Neural cell (in vitro differentiated cells): ENCODE measurements around the gene RMP24.

Experiments
- H2AFZ ChIP-seq: fragments of 200-600, 300-800 bp; sonication (generic), shearing (Covaris generic); 2 replicates; pipeline ENCODE4 v1.6.0; 2014; ENCODE audit warnings: low read depth, mild to moderate bottlenecking, antibody characterized with exemption, low read length, moderate library complexity
- H3F3A ChIP-seq: fragments of 200-600 bp; shearing (Covaris generic); 2 replicates; pipeline ENCODE4 v1.6.1; 2016; ENCODE audit warnings: mild to moderate bottlenecking, moderate library complexity, mixed read lengths, antibody characterized with exemption, low read length; ENCODE audit not compliant: insufficient read depth, poor library complexity, severe bottlenecking
- H3K27ac ChIP-seq: fragments of 200-600, 300-800 bp; sonication (generic), shearing (Covaris generic); 2 replicates; pipeline ENCODE4 v1.5.1; 2014; ENCODE audit warnings: mild to moderate bottlenecking, low read length, moderate library complexity
- H3K27me3 ChIP-seq: fragments of 300-800, 200-600 bp; sonication (generic), shearing (Covaris generic); 2 replicates; pipeline ENCODE4 v1.6.0; 2014; ENCODE audit warnings: mild to moderate bottlenecking, low read depth, low read length, moderate library complexity; ENCODE audit not compliant: insufficient read depth
- H3K36me3 ChIP-seq: fragments of 300-800, 200-600 bp; sonication (generic), shearing (Covaris generic); 2 replicates; pipeline ENCODE4 v1.5.1; 2014; ENCODE audit warnings: mild to moderate bottlenecking, antibody characterized with exemption, low read length, moderate library complexity; ENCODE audit not compliant: insufficient read depth
- H3K4me2 ChIP-seq: fragments of 300-800, 200-600 bp; sonication (generic), shearing (Covaris generic); 2 replicates; pipeline ENCODE4 v1.6.0; 2014; ENCODE audit warnings: mild to moderate bottlenecking, low read length
- H3K4me3 ChIP-seq: fragments of 300-800, 200-600 bp; sonication (generic), shearing (Covaris generic); 2 replicates; pipeline ENCODE4 v1.5.1; 2014; ENCODE audit warnings: mild to moderate bottlenecking, low read length, moderate library complexity
- H3K79me2 ChIP-seq: fragments of 200-600 bp; shearing (Covaris generic); replicated peaks from 2 replicates; pipeline ENCODE4 v1.6.0; 2014; ENCODE audit warnings: mild to moderate bottlenecking, low read length, moderate library complexity; ENCODE audit not compliant: insufficient read depth
- H3K9ac ChIP-seq: fragments of 300-800, 200-600 bp; sonication (generic), shearing (Covaris generic); 2 replicates; pipeline ENCODE4 v1.6.1; 2016; ENCODE audit warnings: mild to moderate bottlenecking, low read length, mixed read lengths
- H3K9me2 ChIP-seq: fragments of 200-600 bp; shearing (Covaris generic); 2 replicates; pipeline ENCODE4 v1.6.1; 2016; ENCODE audit warnings: mild to moderate bottlenecking, low read length, mixed read lengths; ENCODE audit not compliant: insufficient read depth
- H3K9me3 ChIP-seq: fragments of 200-600, 300-800 bp; sonication (generic), shearing (Covaris generic); 2 replicates; pipeline ENCODE4 v1.6.1; 2016; ENCODE audit warnings: mild to moderate bottlenecking, mixed run types, low read length, moderate library complexity, mixed read lengths
- H4K20me1 ChIP-seq: fragments of 200-600 bp; shearing (Covaris generic); 2 replicates; pipeline ENCODE4 v1.6.1; 2016; ENCODE audit warnings: mild to moderate bottlenecking, mixed run types; ENCODE audit not compliant: insufficient read depth
- CTCF ChIP-seq: fragments of 450-650 bp; IDR thresholded peaks from 2 replicates; pipeline ENCODE4 v1.5.1; 2014; ENCODE audit warnings: antibody characterized with exemption, mild to moderate bottlenecking, moderate library complexity; ENCODE audit not compliant: poor library complexity, severe bottlenecking
- EP300 ChIP-seq: fragments of 450-650 bp; conservative IDR thresholded peaks from 2 replicates; pipeline ENCODE4 v1.6.1; 2014; ENCODE audit warnings: antibody characterized with exemption, mild to moderate bottlenecking, moderate library complexity; ENCODE audit not compliant: poor library complexity, severe bottlenecking
- EZH2 ChIP-seq: fragments of 200-600, 300-800 bp; shearing (Covaris generic), sonication (generic); IDR thresholded peaks from 2 replicates; pipeline ENCODE4 v1.6.1; 2014; ENCODE audit warnings: antibody characterized with exemption, low read length, borderline replicate concordance, mild to moderate bottlenecking; ENCODE audit not compliant: insufficient read depth, poor library complexity, severe bottlenecking
- MXI1 ChIP-seq: fragments of 450-650 bp; conservative IDR thresholded peaks from 2 replicates; pipeline ENCODE4 v1.6.1; 2014; ENCODE audit warnings: antibody characterized with exemption, mild to moderate bottlenecking; ENCODE audit not compliant: poor library complexity, severe bottlenecking
- POLR2AphosphoS5 ChIP-seq: IDR thresholded peaks from 2 replicates; pipeline ENCODE4 v1.6.1; 2012
- RAD21 ChIP-seq: fragments of 450-650 bp; conservative IDR thresholded peaks from 2 replicates; pipeline ENCODE4 v1.6.1; 2014; ENCODE audit warnings: antibody characterized with exemption, mild to moderate bottlenecking, moderate library complexity
- REST ChIP-seq: IDR thresholded peaks from 2 replicates; pipeline ENCODE4 v1.6.1; 2012; ENCODE audit warnings: borderline replicate concordance
- SMC3 ChIP-seq: fragments of 450-650 bp; conservative IDR thresholded peaks from 2 replicates; pipeline ENCODE4 v1.6.1; 2014; ENCODE audit warnings: antibody characterized with exemption, mild to moderate bottlenecking, moderate library complexity; ENCODE audit not compliant: poor library complexity
- TAF1 ChIP-seq: IDR thresholded peaks from 2 replicates; pipeline ENCODE4 v1.6.1; 2012; ENCODE audit warnings: low read depth

Gene RMP24

GRCh38 chr18:35948080-35948479 lies 24.4 kb upstream of the RMP24 start:
- Histone ChIP-seq H3K79me2 (no peaks in the 10 kb centered on the region), H2AFZ (no peak overlapping the region), H3K36me3 (no peaks in the 10 kb centered on the region), H4K20me1 (no peaks in the 10 kb centered on the region), H3K27ac (no peak overlapping the region), H3K4me2 (no peak overlapping the region), H3K9me2 (no peaks in the 10 kb centered on the region), H3K9ac (no peak overlapping the region), H3K4me3 (no peak overlapping the region), H3K27me3 (peaks cover 13% of the 10 kb centered on the region), H3F3A (no peaks in the 10 kb centered on the region), H3K9me3 (no peaks in the 10 kb centered on the region)
- TF ChIP-seq SMC3 (no peak), POLR2AphosphoS5 (no peak)

- Histone ChIP-seq H3K9ac (no peak overlapping the region), H3K36me3 (no peaks in the 10 kb centered on the region), H3K4me2 (no peak overlapping the region), H3K79me2 (no peaks in the 10 kb centered on the region), H3K9me2 (no peaks in the 10 kb centered on the region), H3K4me3 (no peak overlapping the region), H2AFZ (no peak overlapping the region), H3K27me3 (peaks cover 13% of the 10 kb centered on the region), H3K27ac (no peak overlapping the region), H4K20me1 (no peaks in the 10 kb centered on the region), H3F3A (no peaks in the 10 kb centered on the region), H3K9me3 (no peaks in the 10 kb centered on the region)
- TF ChIP-seq RAD21 (no peak), EP300 (no peak), EZH2 (no peak), TAF1 (no peak), POLR2AphosphoS5 (no peak), MXI1 (no peak), SMC3 (no peak), REST (no peak), CTCF (no peak)
Observed at GRCh38 chr18:35949090-35949489, 23.4 kb upstream of the RMP24 start.
